Measurements from ENCODE around the gene NFIX. TPM values are rescaled to one million over a fixed set of nuclear protein-coding genes. Genes with fewer than 3 reads are reported as not detected.

NFIX gene
- total and polyA plus RNA-seq, 2 of the 13 experiments (the other 11 are each of a cell fraction or from before 2014, with no cell fraction given): 3.4 to 5.4 TPM

DNA sequence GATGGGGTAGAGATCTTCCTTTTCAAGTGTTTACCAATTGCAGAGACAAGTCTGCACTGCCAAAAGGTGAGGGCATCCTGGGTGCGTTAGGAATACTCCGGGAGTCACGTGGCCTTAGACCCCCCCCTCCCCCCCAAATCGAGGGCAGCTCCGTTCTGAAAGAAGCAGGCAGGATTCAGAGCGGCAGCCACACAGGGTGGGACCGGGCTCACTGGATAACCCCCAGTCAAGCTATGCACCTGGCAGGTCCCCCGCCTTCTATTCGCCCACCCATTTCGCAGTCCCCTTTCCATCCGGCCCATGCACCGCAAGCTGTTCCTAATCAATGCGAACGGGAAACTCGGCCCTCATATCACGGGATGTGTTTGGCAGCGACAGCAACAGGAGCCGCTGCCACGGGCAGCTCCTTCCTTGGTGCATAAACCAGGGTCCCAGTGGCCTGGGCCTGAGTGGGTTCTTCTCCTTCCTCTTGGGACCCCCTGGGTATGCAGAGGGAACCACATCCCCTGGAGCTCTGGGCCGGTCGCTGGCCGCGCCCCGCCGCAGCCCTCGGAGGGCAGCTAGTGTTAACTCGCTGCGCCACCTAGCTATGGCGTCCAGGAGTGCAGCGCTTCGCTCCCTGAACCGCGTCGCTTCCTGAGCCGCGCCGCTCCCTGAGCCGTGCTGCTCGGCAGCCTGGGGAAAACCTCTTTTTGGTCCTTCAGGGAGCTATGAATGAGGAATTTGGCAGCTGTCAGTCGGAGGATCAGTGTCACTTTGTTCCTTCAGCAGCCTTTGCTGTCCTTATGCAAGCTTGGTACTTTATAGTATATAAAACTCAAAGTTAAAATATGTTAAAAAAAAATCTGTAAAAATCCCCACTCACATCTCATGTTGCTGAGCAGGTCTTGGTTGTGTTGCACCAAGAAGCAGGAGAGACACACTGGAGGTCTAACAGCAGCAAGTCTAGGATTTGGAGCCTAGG, 66.0 kb downstream of the NFIX start (continued):
- TF ChIP-seq TBX2 (CRISPR knock-in tag; IDR thresholded peaks at IDR 0.05; ENCODE audit: borderline replicate concordance) (0 out of 2 replicates have a peak, but pooled peaks have one; percentile 3), SOX5 (CRISPR knock-in tag; IDR thresholded peaks at IDR 0.05; ENCODE audit: borderline replicate concordance) (no peak), TAF15 (IDR thresholded peaks at IDR 0.05; ENCODE audit: low read depth, low read length, poor library complexity, severe bottlenecking) (no peak), ZNF33B (CRISPR knock-in tag; IDR thresholded peaks at IDR 0.05) (no peak), SIX4 (CRISPR knock-in tag; IDR thresholded peaks at IDR 0.05) (no peak), ZFAT (CRISPR knock-in tag; conservative IDR thresholded peaks at IDR 0.05) (0 out of 2 replicates have a peak, but pooled peaks have one; percentile 39), SP140L (CRISPR knock-in tag; IDR thresholded peaks at IDR 0.05; ENCODE audit: borderline replicate concordance) (no peak), FOXP1 (IDR thresholded peaks at IDR 0.05) (no peak), FOXP1 (CRISPR knock-in tag; IDR thresholded peaks at IDR 0.05) (no peak), CHCHD3 (CRISPR knock-in tag; IDR thresholded peaks at IDR 0.05) (no peak), ZNF780A (CRISPR knock-in tag; IDR thresholded peaks at IDR 0.05) (no peak), SALL2 (CRISPR knock-in tag; IDR thresholded peaks at IDR 0.05) (peak; percentile 50), REPIN1 (CRISPR knock-in tag; IDR thresholded peaks at IDR 0.05; ENCODE audit: borderline replicate concordance, low read depth) (no peak), PLRG1 (conservative IDR thresholded peaks at IDR 0.05) (no peak), DPF2 (CRISPR knock-in tag; IDR thresholded peaks at IDR 0.05; ENCODE audit: borderline replicate concordance, low read depth) (no peak), ZC3H13 (CRISPR knock-in tag; IDR thresholded peaks at IDR 0.05) (no peak), ZSCAN9 (CRISPR knock-in tag; IDR thresholded peaks at IDR 0.05; ENCODE audit: borderline replicate concordance) (no peak), ZNF354B (CRISPR knock-in tag; IDR thresholded peaks at IDR 0.05) (no peak), NBN (conservative IDR thresholded peaks at IDR 0.05) (no peak), NCOA5 (CRISPR knock-in tag; IDR thresholded peaks at IDR 0.05) (no peak), ISX (CRISPR knock-in tag; conservative IDR thresholded peaks at IDR 0.05) (no peak), ZNF749 (CRISPR knock-in tag; IDR thresholded peaks at IDR 0.05; ENCODE audit: borderline replicate concordance) (no peak), ZNF382 (CRISPR knock-in tag; IDR thresholded peaks at IDR 0.05; ENCODE audit: borderline replicate concordance) (no peak), POLR2AphosphoS5 (IDR thresholded peaks at IDR 0.05; ENCODE audit: low read depth, low read length) (no peak)
- TF ChIP-seq, protein P1, sequence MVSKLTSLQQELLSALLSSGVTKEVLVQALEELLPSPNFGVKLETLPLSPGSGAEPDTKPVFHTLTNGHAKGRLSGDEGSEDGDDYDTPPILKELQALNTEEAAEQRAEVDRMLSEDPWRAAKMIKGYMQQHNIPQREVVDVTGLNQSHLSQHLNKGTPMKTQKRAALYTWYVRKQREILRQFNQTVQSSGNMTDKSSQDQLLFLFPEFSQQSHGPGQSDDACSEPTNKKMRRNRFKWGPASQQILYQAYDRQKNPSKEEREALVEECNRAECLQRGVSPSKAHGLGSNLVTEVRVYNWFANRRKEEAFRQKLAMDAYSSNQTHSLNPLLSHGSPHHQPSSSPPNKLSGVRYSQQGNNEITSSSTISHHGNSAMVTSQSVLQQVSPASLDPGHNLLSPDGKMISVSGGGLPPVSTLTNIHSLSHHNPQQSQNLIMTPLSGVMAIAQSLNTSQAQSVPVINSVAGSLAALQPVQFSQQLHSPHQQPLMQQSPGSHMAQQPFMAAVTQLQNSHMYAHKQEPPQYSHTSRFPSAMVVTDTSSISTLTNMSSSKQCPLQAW (CRISPR knock-in tag; IDR thresholded peaks at IDR 0.05): no peak
- TF ChIP-seq, protein P2, sequence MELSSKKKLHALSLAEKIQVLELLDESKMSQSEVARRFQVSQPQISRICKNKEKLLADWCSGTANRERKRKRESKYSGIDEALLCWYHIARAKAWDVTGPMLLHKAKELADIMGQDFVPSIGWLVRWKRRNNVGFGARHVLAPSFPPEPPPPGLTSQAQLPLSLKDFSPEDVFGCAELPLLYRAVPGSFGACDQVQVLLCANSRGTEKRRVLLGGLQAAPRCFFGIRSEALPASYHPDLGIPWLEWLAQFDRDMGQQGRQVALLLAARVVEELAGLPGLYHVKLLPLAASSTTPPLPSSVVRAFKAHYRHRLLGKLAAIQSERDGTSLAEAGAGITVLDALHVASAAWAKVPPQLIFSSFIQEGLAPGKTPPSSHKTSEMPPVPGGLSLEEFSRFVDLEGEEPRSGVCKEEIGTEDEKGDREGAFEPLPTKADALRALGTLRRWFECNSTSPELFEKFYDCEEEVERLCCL (CRISPR knock-in tag; IDR thresholded peaks at IDR 0.05; ENCODE audit: borderline replicate concordance): 0 out of 2 replicates have a peak, but pooled peaks have one; percentile 31
- TF ChIP-seq, protein P3, sequence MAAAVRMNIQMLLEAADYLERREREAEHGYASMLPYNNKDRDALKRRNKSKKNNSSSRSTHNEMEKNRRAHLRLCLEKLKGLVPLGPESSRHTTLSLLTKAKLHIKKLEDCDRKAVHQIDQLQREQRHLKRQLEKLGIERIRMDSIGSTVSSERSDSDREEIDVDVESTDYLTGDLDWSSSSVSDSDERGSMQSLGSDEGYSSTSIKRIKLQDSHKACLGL (CRISPR knock-in tag; IDR thresholded peaks at IDR 0.05): no peak
